CD14-positive monocyte (primary cell): ENCODE measurements around the gene DACT2. TPM values are rescaled to one million over a fixed set of nuclear protein-coding genes. Genes with fewer than 3 reads are reported as not detected.

Experiments
- DNase-seq, 3 donors: peaks; one replicate each; pipeline ENCODE4 v3.0.0-alpha.2; 2011 to 2022
- H2AFZ ChIP-seq: 2 replicates; pipeline ENCODE4 v1.6.0; 2012; ENCODE audit warnings: mild to moderate bottlenecking, low read depth, low read length, inconsistent platforms; ENCODE audit not compliant: insufficient read depth, poor library complexity, severe bottlenecking
- H3K27ac ChIP-seq, 2 donors: 1 replicate in 1 of 2; 2 replicates in 1 of 2; pipeline ENCODE4 v1.5.1; 2012 to 2013; ENCODE audit warnings: low read length in 2 of 2, control low read depth in 1 of 2, inconsistent platforms in 1 of 2, low read depth in 1 of 2, mild to moderate bottlenecking in 1 of 2
- H3K27me3 ChIP-seq, 2 donors: one replicate each; pipeline versions ENCODE4 v1.6.0 to v1.6.1; 2011 to 2013; ENCODE audit warnings: low read length in 2 of 2; ENCODE audit not compliant: control insufficient read depth in 2 of 2, insufficient read depth in 2 of 2
- H3K36me3 ChIP-seq, 2 donors: replicated peaks in 1 of 2; 1 replicate in 1 of 2; 2 replicates in 1 of 2; pipeline versions ENCODE4 v1.5.1 to v1.6.1; 2012 to 2013; ENCODE audit warnings: low read length in 2 of 2, control low read depth in 1 of 2, inconsistent platforms in 1 of 2, mild to moderate bottlenecking in 1 of 2; ENCODE audit not compliant: insufficient read depth in 2 of 2, control insufficient read depth in 1 of 2
- H3K4me1 ChIP-seq, 2 donors: 1 replicate in 1 of 2; 2 replicates in 1 of 2; pipeline versions ENCODE4 v1.5.1 to v1.6.1; 2012 to 2013; ENCODE audit warnings: low read length in 2 of 2, control low read depth in 1 of 2, inconsistent platforms in 1 of 2, mild to moderate bottlenecking in 1 of 2, moderate library complexity in 1 of 2; ENCODE audit not compliant: insufficient read depth in 2 of 2, control insufficient read depth in 1 of 2
- H3K4me2 ChIP-seq: replicated peaks from 2 replicates; pipeline ENCODE3; 2012; ENCODE audit warnings: low read length, moderate library complexity, mild to moderate bottlenecking; ENCODE audit not compliant: poor library complexity, severe bottlenecking; ENCODE audit errors: extremely low read depth
- H3K4me3 ChIP-seq, 3 experiments: fragments of 200-600 bp in 1 of 3; sonication (generic) in 1 of 3; replicated peaks in 1 of 3; 1 replicate in 2 of 3; 2 replicates in 1 of 3; pipeline ENCODE4 v1.5.1; 2011 to 2013; ENCODE audit warnings: low read length in 3 of 3, mild to moderate bottlenecking in 3 of 3, control low read depth in 2 of 3, low read depth in 2 of 3, inconsistent platforms in 1 of 3, moderate library complexity in 1 of 3
- H3K79me2 ChIP-seq: 2 replicates; pipeline ENCODE4 v1.6.0; 2012; ENCODE audit warnings: mild to moderate bottlenecking, control low read depth, inconsistent platforms, low read length, moderate library complexity; ENCODE audit not compliant: insufficient read depth
- H3K9ac ChIP-seq: 2 replicates; pipeline ENCODE4 v1.6.0; 2017; ENCODE audit warnings: low read length, mild to moderate bottlenecking; ENCODE audit not compliant: insufficient read depth, poor library complexity, severe bottlenecking
- H3K9me3 ChIP-seq, 2 donors: replicated peaks in 1 of 2; 1 replicate in 1 of 2; 2 replicates in 1 of 2; pipeline versions ENCODE4 v1.5.1 to v1.6.1; 2012 to 2013; ENCODE audit warnings: low read length in 2 of 2, control low read depth in 1 of 2; ENCODE audit not compliant: control insufficient read depth in 1 of 2, insufficient read depth in 1 of 2
- H4K20me1 ChIP-seq: 2 replicates; pipeline ENCODE4 v1.6.0; 2012; ENCODE audit warnings: mild to moderate bottlenecking, low read length, control low read depth, moderate library complexity; ENCODE audit not compliant: insufficient read depth
- H3K27ac Mint-ChIP-seq, 7 donors: one replicate each; pipeline ENCODE4 v1.8.0; 2020; ENCODE audit warnings: mild to moderate bottlenecking in 7 of 7, mixed read lengths in 7 of 7, moderate library complexity in 6 of 7, inconsistent platforms in 2 of 7
- H3K27me3 Mint-ChIP-seq, 3 donors: one replicate each; pipeline ENCODE4 v1.8.0; 2021 to 2022; ENCODE audit warnings: low read depth in 3 of 3, mild to moderate bottlenecking in 3 of 3, mixed read lengths in 3 of 3, moderate library complexity in 3 of 3, inconsistent platforms in 1 of 3
- H3K36me3 Mint-ChIP-seq, 2 donors: one replicate each; pipeline ENCODE4 v1.8.0; 2020; ENCODE audit warnings: mixed read lengths in 2 of 2, inconsistent platforms in 1 of 2, mild to moderate bottlenecking in 1 of 2
- H3K4me1 Mint-ChIP-seq: one replicate; pipeline ENCODE4 v1.8.0; 2020; ENCODE audit warnings: mild to moderate bottlenecking, mixed read lengths
- H3K4me3 Mint-ChIP-seq, 2 donors: one replicate each; pipeline ENCODE4 v1.8.0; 2020; ENCODE audit warnings: mild to moderate bottlenecking in 2 of 2, mixed read lengths in 2 of 2, moderate library complexity in 1 of 2
- H3K9me3 Mint-ChIP-seq, 7 donors: one replicate each; pipeline ENCODE4 v1.8.0; 2020 to 2022; ENCODE audit warnings: mixed read lengths in 7 of 7, mild to moderate bottlenecking in 6 of 7, moderate library complexity in 6 of 7, inconsistent platforms in 2 of 7
- WGBS: methylation state at CpG from one replicate; pipeline ENCODE4 v1.1.5; 2013; ENCODE audit warnings: missing lambda C conversion rate; ENCODE audit not compliant: insufficient coverage; 5-methylcytosine and 5-hydroxymethylcytosine counted together
- intact Hi-C, 2 donors: fragments of 100-400 bp; cut with micrococcal nuclease; formaldehyde crosslinking; loops; one replicate each; pipeline versions ENCODE4 v1.15.0 to v1.15.1; 2023
- polyA plus RNA-seq, 3 donors: library from polyadenylated mRNA; depleted of rRNA in 1 of 3; unstranded in 2 of 3; stranded (reverse) in 1 of 3; fragments of 300-500 nt in 2 of 3; fragments of >200 nt in 1 of 3; fragmentation: Illumina TruSeq in 2 of 3; gene quantifications; 1 replicate in 2 of 3; 2 replicates in 1 of 3; pipeline ENCODE4 v1.2.3, GENCODE V29; 2012 to 2021
- TF ChIP-seq, protein P1 (sequence below): fragments of 200-600 bp; IDR thresholded peaks from one replicate; pipeline ENCODE4 v1.8.0; 2022; ENCODE audit warnings: antibody characterized with exemption, mild to moderate bottlenecking

DACT2 gene
- polyA plus RNA-seq, 3 donors, result not detected

DNA sequence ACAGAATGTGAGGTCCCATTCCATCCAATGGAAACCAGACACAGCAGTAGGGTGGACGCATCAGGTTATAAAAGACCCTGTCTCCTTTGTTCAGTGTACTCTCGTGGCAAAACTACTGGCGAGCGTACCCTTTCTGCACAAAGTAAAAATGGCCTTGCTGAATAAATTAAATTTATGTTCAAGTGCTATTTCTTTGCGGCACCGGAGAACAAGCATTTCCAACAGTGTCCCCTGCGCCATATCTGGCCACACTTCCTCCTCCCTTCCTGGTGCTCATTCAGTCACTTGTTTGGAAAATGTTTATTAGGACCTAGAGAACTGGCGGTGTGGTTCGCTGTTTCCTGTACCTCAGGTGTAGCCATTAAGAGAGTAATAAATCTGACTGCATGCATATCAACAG lies 46.9 kb upstream of the DACT2 start:
- H3K4me2 ChIP-seq, result no peak overlapping the region
- 97% methylated on average over 4 of the region's 9 CpGs for WGBS
- H3K27ac ChIP-seq, result no peak overlapping the region
- H3K4me3 ChIP-seq, result no peak overlapping the region
- H3K36me3 ChIP-seq, result no peaks in the 10 kb centered on the region
- no peaks in the 10 kb centered on the region for H3K27me3 ChIP-seq
- TF ChIP-seq, protein P1, sequence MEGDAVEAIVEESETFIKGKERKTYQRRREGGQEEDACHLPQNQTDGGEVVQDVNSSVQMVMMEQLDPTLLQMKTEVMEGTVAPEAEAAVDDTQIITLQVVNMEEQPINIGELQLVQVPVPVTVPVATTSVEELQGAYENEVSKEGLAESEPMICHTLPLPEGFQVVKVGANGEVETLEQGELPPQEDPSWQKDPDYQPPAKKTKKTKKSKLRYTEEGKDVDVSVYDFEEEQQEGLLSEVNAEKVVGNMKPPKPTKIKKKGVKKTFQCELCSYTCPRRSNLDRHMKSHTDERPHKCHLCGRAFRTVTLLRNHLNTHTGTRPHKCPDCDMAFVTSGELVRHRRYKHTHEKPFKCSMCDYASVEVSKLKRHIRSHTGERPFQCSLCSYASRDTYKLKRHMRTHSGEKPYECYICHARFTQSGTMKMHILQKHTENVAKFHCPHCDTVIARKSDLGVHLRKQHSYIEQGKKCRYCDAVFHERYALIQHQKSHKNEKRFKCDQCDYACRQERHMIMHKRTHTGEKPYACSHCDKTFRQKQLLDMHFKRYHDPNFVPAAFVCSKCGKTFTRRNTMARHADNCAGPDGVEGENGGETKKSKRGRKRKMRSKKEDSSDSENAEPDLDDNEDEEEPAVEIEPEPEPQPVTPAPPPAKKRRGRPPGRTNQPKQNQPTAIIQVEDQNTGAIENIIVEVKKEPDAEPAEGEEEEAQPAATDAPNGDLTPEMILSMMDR, result no peak
- Mint-ChIP-seq H3K4me3 (no peak overlapping the region), H3K4me1 (no peaks in the 10 kb centered on the region), H3K9me3 (peaks cover 2 to 9% (median 4%) of the 10 kb centered on the region in 7 donors), H3K27me3 (peaks cover 9 to 15% (median 12%) of the 10 kb centered on the region in 3 donors), H3K36me3 (no peaks in the 10 kb centered on the region), H3K27ac (no peak overlapping the region)
- no peaks in the 10 kb centered on the region for H3K4me1 ChIP-seq
- DNase-seq, result no peak
- H3K9me3 ChIP-seq, result peaks cover 0 to 3% of the 10 kb centered on the region in 2 donors
- intact Hi-C loops, result no loop called here
- H3K79me2 ChIP-seq, result no peaks in the 10 kb centered on the region
- no peak overlapping the region for H3K9ac ChIP-seq
- no peaks in the 10 kb centered on the region for H4K20me1 ChIP-seq
- H2AFZ ChIP-seq, result no peak overlapping the region

DNA sequence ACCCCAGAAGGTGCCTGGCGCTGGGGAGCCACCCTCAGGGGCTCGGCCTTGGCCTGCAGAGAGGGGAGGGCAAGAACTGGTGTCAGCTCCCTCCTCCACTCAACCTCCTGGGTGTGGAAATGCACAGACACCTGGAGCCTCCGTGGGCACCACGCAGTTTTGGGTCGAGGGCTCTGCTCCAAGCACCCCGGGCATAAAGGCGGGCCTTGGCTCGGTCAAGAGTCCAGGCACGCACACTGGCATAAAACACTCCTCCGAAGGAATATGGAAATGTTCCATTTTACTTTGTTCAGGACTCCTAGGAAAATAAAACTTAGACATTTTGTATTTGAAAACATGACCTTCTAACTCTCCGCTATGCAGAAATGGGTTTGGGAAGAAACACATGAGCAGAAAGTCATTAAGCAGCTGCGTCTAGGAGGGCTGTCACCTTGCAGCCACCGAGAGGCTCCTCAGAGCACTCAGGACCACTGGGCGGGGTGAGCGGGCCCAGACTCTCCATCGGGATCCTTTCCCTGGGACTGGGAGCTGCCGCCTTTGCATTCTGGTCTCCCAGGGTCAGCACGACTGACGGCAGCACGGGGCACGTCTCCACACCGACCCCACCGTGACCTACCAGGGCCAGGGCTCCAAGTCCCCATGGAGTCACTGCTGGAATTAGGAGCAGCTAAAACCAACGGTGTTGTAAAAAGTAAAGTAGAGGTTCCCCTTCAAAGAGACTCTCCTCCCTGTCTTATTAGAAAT lies 46.0 kb upstream of the DACT2 start:
- Histone ChIP-seq H2AFZ (no peak overlapping the region), H3K27ac (no peak overlapping the region), H3K9ac (no peak overlapping the region), H3K4me3 (no peak overlapping the region), H3K36me3 (no peaks in the 10 kb centered on the region), H4K20me1 (no peaks in the 10 kb centered on the region), H3K9me3 (peaks cover 0 to 3% of the 10 kb centered on the region in 2 donors), H3K4me1 (no peaks in the 10 kb centered on the region), H3K79me2 (no peaks in the 10 kb centered on the region), H3K4me2 (no peak overlapping the region), H3K27me3 (no peaks in the 10 kb centered on the region)
- H3K27me3 Mint-ChIP-seq, result peaks cover 9 to 15% (median 11%) of the 10 kb centered on the region in 3 donors
- WGBS, result 96% methylated on average over 19 of the region's 24 CpGs
- intact Hi-C loops, result no loop called here
- H3K4me3 Mint-ChIP-seq, result no peak overlapping the region
- TF ChIP-seq, protein P1, result no peak
- H3K4me1 Mint-ChIP-seq, result no peaks in the 10 kb centered on the region
- no peak for DNase-seq
- H3K36me3 Mint-ChIP-seq, result no peaks in the 10 kb centered on the region
- no peak overlapping the region for H3K27ac Mint-ChIP-seq
- peaks cover 2 to 14% (median 5%) of the 10 kb centered on the region in 7 donors for H3K9me3 Mint-ChIP-seq
